GM12878 (cell line): ENCODE data around the gene IRF2BPL. TPM values are rescaled to one million over a fixed set of nuclear protein-coding genes. Genes with fewer than 3 reads are reported as not detected.

Source experiments
- ASH2L ChIP-seq: fragments of 300-600, 200-600 bp; sonication (generic); IDR thresholded peaks from 2 replicates; pipeline ENCODE4 v1.6.1; 2017; ENCODE audit warnings: low read depth, mild to moderate bottlenecking, borderline replicate concordance
- CBX3 ChIP-seq: fragments of 200-600 bp; sonication (generic); IDR thresholded peaks from 2 replicates; pipeline ENCODE4 v1.6.1; 2016; ENCODE audit warnings: low read depth, borderline replicate concordance
- EP300 ChIP-seq, 2 experiments: fragments of 150-350 bp in 1 of 2; IDR thresholded peaks; 2 replicates each; pipeline ENCODE4 v1.6.1; 2011 to 2012; ENCODE audit warnings: low read depth in 2 of 2, low read length in 2 of 2, borderline replicate concordance in 1 of 2, improper control_type of control experiment in 1 of 2, inconsistent platforms in 1 of 2; ENCODE audit not compliant: control insufficient read depth in 1 of 2
- EZH2 ChIP-seq: IDR thresholded peaks from 2 replicates; pipeline ENCODE4 v1.6.1; 2012; ENCODE audit warnings: low read depth, mild to moderate bottlenecking, control low read depth, inconsistent platforms, low read length, borderline replicate concordance; ENCODE audit not compliant: control insufficient read depth
- FOXK2 ChIP-seq: fragments of 450-650 bp; IDR thresholded peaks from 2 replicates; pipeline ENCODE4 v1.6.1; 2017; ENCODE audit warnings: mild to moderate bottlenecking, moderate library complexity
- NFXL1 ChIP-seq: fragments of 450-650 bp; IDR thresholded peaks from 2 replicates; pipeline ENCODE4 v1.6.1; 2017; ENCODE audit warnings: antibody characterized with exemption, mild to moderate bottlenecking, borderline replicate concordance
- RFX5 ChIP-seq: IDR thresholded peaks from 2 replicates; pipeline ENCODE4 v1.6.1; 2011; ENCODE audit warnings: low read depth, low read length, improper control_type of control experiment
- RUNX3 ChIP-seq: IDR thresholded peaks from 2 replicates; pipeline ENCODE4 v1.6.1; 2012; ENCODE audit warnings: low read length, inconsistent platforms
- SIN3A ChIP-seq: IDR thresholded peaks from 2 replicates; pipeline ENCODE4 v1.6.1; 2012; ENCODE audit warnings: low read depth, low read length, improper control_type of control experiment
- SPI1 ChIP-seq: IDR thresholded peaks from 2 replicates; pipeline ENCODE4 v1.6.1; 2011; ENCODE audit warnings: low read depth, mild to moderate bottlenecking, low read length, moderate library complexity, borderline replicate concordance; ENCODE audit not compliant: insufficient read depth
- TARDBP ChIP-seq: IDR thresholded peaks from 2 replicates; pipeline ENCODE4 v1.6.1; 2016; ENCODE audit warnings: borderline replicate concordance
- TCF12 ChIP-seq: IDR thresholded peaks from 2 replicates; pipeline ENCODE4 v1.6.1; 2011; ENCODE audit warnings: low read depth, mild to moderate bottlenecking, low read length
- ZNF207 ChIP-seq: fragments of 450-650 bp; IDR thresholded peaks from 2 replicates; pipeline ENCODE4 v1.6.1; 2014; ENCODE audit warnings: antibody characterized with exemption, mild to moderate bottlenecking, borderline replicate concordance
- polyA plus RNA-seq, 11 experiments: library from polyadenylated mRNA; depleted of rRNA in 4 of 11; unstranded in 6 of 11; stranded (reverse) in 5 of 11; fragments of >200 nt; fragmentation: Nextera tagmentation in 4 of 11; fragmentation: Illumina TruSeq in 1 of 11; extraction: Ambion mirVana in 4 of 11; extraction: Trizol in 1 of 11; gene quantifications; 1 replicate in 1 of 11; 2 replicates in 10 of 11; pipeline versions ENCODE4 v1.2.1 to v1.2.3, GENCODE V29; 2011 to 2016; ENCODE audit warnings: inconsistent platforms in 2 of 11, missing spikeins in 2 of 11, low read depth in 1 of 11
- total RNA-seq, 4 experiments: library from RNA; depleted of rRNA in 3 of 4; stranded (reverse); fragments of >200 nt in 3 of 4; fragmentation: Illumina TruSeq in 1 of 4; extraction: Trizol in 1 of 4; gene quantifications; 2 replicates each; pipeline versions ENCODE4 v1.2.1 to v1.2.3, GENCODE V29; 2013 to 2021
- TF ChIP-seq, protein P1 (sequence below), 3 experiments: IDR thresholded peaks in 2 of 3; conservative IDR thresholded peaks in 1 of 3; 2 replicates each; pipeline ENCODE4 v1.5.1; 2011; ENCODE audit warnings: low read depth in 3 of 3, low read length in 3 of 3, mild to moderate bottlenecking in 3 of 3, control low read depth in 2 of 3, moderate library complexity in 2 of 3, inconsistent platforms in 1 of 3, mixed read lengths in 1 of 3; ENCODE audit not compliant: control insufficient read depth in 2 of 3, insufficient read depth in 1 of 3; ENCODE audit errors: extremely low read depth in 1 of 3
- TF ChIP-seq, protein P2 (sequence below): IDR thresholded peaks from 2 replicates; pipeline ENCODE4 v1.6.1; 2011; ENCODE audit warnings: mild to moderate bottlenecking, low read depth, low read length, moderate library complexity; ENCODE audit not compliant: insufficient replicate concordance
- TF ChIP-seq, protein P3 (sequence below): fragments of 450-650 bp; IDR thresholded peaks from 2 replicates; pipeline ENCODE4 v1.6.1; 2017; ENCODE audit warnings: mild to moderate bottlenecking, moderate library complexity
- TF ChIP-seq, protein P4 (sequence below): fragments of 450-650 bp; IDR thresholded peaks from 2 replicates; pipeline ENCODE4 v1.6.1; 2016; ENCODE audit warnings: mild to moderate bottlenecking

IRF2BPL gene
- total and polyA plus RNA-seq, 10 of the 15 experiments (the other 5 are each of a cell fraction or from before 2014, with no cell fraction given), result 1.2 to 34.5 (median 3.1) TPM

DNA sequence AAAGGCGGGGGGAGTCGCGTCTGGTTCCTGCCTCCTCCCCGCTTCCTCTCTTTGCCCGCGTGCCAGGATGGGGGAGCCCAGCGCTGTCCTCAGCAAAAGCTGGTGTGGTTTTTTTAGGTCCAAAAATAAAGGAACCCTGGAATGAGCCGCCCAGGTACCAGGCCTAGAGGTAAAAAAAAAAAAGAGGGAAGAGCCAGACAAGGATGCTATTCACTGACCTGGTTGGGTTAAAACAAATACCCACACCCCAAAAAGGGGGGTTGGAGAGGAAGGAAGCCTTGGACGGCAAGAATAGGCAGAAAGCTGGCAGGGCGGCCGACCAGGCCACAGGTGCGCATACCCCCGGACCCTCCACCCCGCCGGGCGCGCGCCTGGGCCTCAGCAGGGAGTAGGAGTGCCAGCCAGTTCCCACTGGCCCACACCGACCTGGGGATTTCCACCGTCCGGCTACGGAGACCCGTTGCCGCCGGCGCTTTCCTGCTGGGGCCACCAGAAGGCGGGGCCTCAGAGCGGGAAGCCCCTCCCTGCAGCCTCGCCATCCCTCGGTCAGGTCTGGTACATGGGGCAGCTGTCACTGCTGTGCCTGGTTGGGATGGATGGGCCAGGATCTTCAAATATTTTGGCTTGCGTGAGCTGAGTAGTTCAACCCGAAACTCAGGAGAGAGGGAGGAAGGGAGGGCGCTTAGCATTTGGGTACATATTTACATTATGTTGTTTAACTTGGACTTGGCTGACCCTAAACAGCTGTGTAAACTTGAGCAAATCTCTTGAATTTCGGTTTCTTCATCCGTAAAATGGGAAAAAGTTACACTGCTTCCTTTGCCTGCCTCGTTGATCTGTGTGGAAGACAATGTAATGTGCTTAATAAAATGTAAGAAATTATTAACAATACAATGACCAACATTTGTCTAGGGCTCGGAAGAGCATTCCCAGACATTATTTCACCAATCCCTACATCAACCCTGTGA lies 5.4 kb upstream of the IRF2BPL start (continued):
- TF ChIP-seq NFXL1 (no peak), ZNF207 (no peak), FOXK2 (no peak), EP300 (IDR thresholded peaks at IDR 0.05; ENCODE audit: borderline replicate concordance in 1 of 2, control insufficient read depth in 1 of 2, low read depth in 2 of 2, low read length in 2 of 2) (peak in 1 of 2 experiments; percentile 47; a peak in 3 of 4 replicates), RUNX3 (0 out of 2 replicates have a peak, but pooled peaks have one; percentile 31), SPI1 (peak; percentile 69; the same call in 1 of the 2 replicates), EZH2 (no peak), RFX5 (no peak), CBX3 (no peak), TARDBP (no peak), ASH2L (no peak), TCF12 (peak; percentile 80; the same call in 1 of the 2 replicates), SIN3A (no peak)
- TF ChIP-seq, protein P1, sequence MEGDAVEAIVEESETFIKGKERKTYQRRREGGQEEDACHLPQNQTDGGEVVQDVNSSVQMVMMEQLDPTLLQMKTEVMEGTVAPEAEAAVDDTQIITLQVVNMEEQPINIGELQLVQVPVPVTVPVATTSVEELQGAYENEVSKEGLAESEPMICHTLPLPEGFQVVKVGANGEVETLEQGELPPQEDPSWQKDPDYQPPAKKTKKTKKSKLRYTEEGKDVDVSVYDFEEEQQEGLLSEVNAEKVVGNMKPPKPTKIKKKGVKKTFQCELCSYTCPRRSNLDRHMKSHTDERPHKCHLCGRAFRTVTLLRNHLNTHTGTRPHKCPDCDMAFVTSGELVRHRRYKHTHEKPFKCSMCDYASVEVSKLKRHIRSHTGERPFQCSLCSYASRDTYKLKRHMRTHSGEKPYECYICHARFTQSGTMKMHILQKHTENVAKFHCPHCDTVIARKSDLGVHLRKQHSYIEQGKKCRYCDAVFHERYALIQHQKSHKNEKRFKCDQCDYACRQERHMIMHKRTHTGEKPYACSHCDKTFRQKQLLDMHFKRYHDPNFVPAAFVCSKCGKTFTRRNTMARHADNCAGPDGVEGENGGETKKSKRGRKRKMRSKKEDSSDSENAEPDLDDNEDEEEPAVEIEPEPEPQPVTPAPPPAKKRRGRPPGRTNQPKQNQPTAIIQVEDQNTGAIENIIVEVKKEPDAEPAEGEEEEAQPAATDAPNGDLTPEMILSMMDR (IDR thresholded peaks at IDR 0.05 in 2 of 3, conservative IDR thresholded peaks at IDR 0.05 in 1 of 3; ENCODE audit: control insufficient read depth in 2 of 3, extremely low read depth in 1 of 3, insufficient read depth in 1 of 3, low read depth in 3 of 3, low read length in 3 of 3), result no peak
- TF ChIP-seq, protein P2, sequence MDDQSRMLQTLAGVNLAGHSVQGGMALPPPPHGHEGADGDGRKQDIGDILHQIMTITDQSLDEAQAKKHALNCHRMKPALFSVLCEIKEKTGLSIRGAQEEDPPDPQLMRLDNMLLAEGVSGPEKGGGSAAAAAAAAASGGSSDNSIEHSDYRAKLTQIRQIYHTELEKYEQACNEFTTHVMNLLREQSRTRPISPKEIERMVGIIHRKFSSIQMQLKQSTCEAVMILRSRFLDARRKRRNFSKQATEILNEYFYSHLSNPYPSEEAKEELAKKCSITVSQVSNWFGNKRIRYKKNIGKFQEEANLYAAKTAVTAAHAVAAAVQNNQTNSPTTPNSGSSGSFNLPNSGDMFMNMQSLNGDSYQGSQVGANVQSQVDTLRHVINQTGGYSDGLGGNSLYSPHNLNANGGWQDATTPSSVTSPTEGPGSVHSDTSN, result no peak
- TF ChIP-seq, protein P3, sequence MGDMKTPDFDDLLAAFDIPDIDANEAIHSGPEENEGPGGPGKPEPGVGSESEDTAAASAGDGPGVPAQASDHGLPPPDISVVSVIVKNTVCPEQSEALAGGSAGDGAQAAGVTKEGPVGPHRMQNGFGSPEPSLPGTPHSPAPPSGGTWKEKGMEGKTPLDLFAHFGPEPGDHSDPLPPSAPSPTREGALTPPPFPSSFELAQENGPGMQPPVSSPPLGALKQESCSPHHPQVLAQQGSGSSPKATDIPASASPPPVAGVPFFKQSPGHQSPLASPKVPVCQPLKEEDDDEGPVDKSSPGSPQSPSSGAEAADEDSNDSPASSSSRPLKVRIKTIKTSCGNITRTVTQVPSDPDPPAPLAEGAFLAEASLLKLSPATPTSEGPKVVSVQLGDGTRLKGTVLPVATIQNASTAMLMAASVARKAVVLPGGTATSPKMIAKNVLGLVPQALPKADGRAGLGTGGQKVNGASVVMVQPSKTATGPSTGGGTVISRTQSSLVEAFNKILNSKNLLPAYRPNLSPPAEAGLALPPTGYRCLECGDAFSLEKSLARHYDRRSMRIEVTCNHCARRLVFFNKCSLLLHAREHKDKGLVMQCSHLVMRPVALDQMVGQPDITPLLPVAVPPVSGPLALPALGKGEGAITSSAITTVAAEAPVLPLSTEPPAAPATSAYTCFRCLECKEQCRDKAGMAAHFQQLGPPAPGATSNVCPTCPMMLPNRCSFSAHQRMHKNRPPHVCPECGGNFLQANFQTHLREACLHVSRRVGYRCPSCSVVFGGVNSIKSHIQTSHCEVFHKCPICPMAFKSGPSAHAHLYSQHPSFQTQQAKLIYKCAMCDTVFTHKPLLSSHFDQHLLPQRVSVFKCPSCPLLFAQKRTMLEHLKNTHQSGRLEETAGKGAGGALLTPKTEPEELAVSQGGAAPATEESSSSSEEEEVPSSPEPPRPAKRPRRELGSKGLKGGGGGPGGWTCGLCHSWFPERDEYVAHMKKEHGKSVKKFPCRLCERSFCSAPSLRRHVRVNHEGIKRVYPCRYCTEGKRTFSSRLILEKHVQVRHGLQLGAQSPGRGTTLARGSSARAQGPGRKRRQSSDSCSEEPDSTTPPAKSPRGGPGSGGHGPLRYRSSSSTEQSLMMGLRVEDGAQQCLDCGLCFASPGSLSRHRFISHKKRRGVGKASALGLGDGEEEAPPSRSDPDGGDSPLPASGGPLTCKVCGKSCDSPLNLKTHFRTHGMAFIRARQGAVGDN, result peak; percentile 69; the same call in 1 of the 2 replicates
- TF ChIP-seq, protein P4, sequence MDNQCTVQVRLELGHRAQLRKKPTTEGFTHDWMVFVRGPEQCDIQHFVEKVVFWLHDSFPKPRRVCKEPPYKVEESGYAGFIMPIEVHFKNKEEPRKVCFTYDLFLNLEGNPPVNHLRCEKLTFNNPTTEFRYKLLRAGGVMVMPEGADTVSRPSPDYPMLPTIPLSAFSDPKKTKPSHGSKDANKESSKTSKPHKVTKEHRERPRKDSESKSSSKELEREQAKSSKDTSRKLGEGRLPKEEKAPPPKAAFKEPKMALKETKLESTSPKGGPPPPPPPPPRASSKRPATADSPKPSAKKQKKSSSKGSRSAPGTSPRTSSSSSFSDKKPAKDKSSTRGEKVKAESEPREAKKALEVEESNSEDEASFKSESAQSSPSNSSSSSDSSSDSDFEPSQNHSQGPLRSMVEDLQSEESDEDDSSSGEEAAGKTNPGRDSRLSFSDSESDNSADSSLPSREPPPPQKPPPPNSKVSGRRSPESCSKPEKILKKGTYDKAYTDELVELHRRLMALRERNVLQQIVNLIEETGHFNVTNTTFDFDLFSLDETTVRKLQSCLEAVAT, result peak; percentile 71; the same call in 1 of the 2 replicates
